T1000 (cell line): ENCODE data around the gene COQ10B.
A peak's percentile ranks its signal among the peaks of the same experiment; 100 is the strongest.

Experiments
- DNase-seq: peaks from one replicate; lab custom pipeline; 2025; ENCODE audit warnings: mixed read lengths; lab: John Stamatoyannopoulos, UW

The COQ10B gene

GRCh38 chr2:197500503-197501131 is 47.3 kb downstream of the COQ10B start:
- DNase-seq, result no peak

- no peak for DNase-seq
Measured at GRCh38 chr2:197502201-197502600, 48.8 kb downstream of the COQ10B start.

GRCh38 chr2:197502685-197503084 is 49.3 kb downstream of the COQ10B start:
- no peak for DNase-seq

- DNase-seq, result no peak
Measured at GRCh38 chr2:197504000-197504399, 50.6 kb downstream of the COQ10B start.

- no peak for DNase-seq
Measured at GRCh38 chr2:197504512-197504911, 51.2 kb downstream of the COQ10B start.

- no peak for DNase-seq
Measured at GRCh38 chr2:197506658-197507057, 53.3 kb downstream of the COQ10B start.

GRCh38 chr2:197513915-197514314 is 60.6 kb downstream of the COQ10B start:
- no peak for DNase-seq

GRCh38 chr2:197514754-197515153 is 61.4 kb downstream of the COQ10B start:
- no peak for DNase-seq

- DNase-seq, result no peak
Measured at GRCh38 chr2:197515315-197515738, 62.0 kb downstream of the COQ10B start.

- DNase-seq, result peak; percentile 87
Measured at GRCh38 chr2:197515739-197516392, 62.5 kb downstream of the COQ10B start, which contains the start of gene MOB4. TSS of gene MOB4 (plus strand) at chr2:197516066. CDS start at chr2:197516087, 21 bp downstream.

GRCh38 chr2:197516393-197516761 is 63.0 kb downstream of the COQ10B start:
- DNase-seq, result no peak

- DNase-seq, result no peak
Measured at GRCh38 chr2:197517150-197517549, 63.8 kb downstream of the COQ10B start.
